ENCODE results near the gene OR7A17.

- no peak for TF ChIP-seq CTCF (IDR thresholded peaks at IDR 0.05)
- no peak for TF ChIP-seq EZH2 (IDR thresholded peaks at IDR 0.05)
- TF ChIP-seq EZH2phosphoT487 (IDR thresholded peaks at IDR 0.05) = no peak
Measured at GRCh38 chr19:14915116-14915515, 29.2 kb upstream of the OR7A17 start.

Measured in neural progenitor cell (in vitro differentiated cells).